Measurements from ENCODE around the gene KHDC1L. TPM values are rescaled to one million over a fixed set of nuclear protein-coding genes. Genes with fewer than 3 reads are reported as not detected.
"Not testable (repeated sequence)": the region's sequence is repeated elsewhere in the genome, so short reads cannot be mapped to it uniquely, and the experiment has no call there.

Gene KHDC1L
- total and polyA plus RNA-seq, 2 experiments from 2014 or later = not detected

GRCh38 chr6:73194744-73195143, 30.6 kb downstream of the KHDC1L start:
- H3K4me3 Mint-ChIP-seq = no peak overlapping the region
- H3K9me2 ChIP-seq (ENCODE audit: insufficient read depth) = no peaks in the 10 kb centered on the region
- no peak overlapping the region for H3K27ac Mint-ChIP-seq
- H2AFZ ChIP-seq = peak overlapping the region; percentile 57; the same call in 1 of the 2 replicates
- H3K4me1 ChIP-seq (ENCODE audit: insufficient read depth) = peaks cover 25% of the 10 kb centered on the region
- H3K36me3 ChIP-seq (ENCODE audit: insufficient read depth) = no peaks in the 10 kb centered on the region
- H3K27ac ChIP-seq (ENCODE audit: low read depth) = no peak overlapping the region
- H3K27me3 ChIP-seq (ENCODE audit: insufficient read depth) = no peaks in the 10 kb centered on the region
- H3K4me3 ChIP-seq = no peak overlapping the region
- H3K36me3 Mint-ChIP-seq (ENCODE audit: low read depth) = no peaks in the 10 kb centered on the region
- no peak for TF ChIP-seq CTCF (conservative IDR thresholded peaks at IDR 0.05; ENCODE audit: low read depth in 2 of 2)
- no peak for TF ChIP-seq STAT1 (IDR thresholded peaks at IDR 0.05; ENCODE audit: unreplicated experiment)
- no peak for TF ChIP-seq POLR2AphosphoS5 (IDR thresholded peaks at IDR 0.05; ENCODE audit: low read depth)
- TF ChIP-seq ZNF331 (CRISPR knock-in tag; IDR thresholded peaks at IDR 0.05; ENCODE audit: low read depth) = no peak
- TF ChIP-seq JUNB (IDR thresholded peaks at IDR 0.05; ENCODE audit: unreplicated experiment) = no peak
- no peak for TF ChIP-seq EZH2phosphoT487 (IDR thresholded peaks at IDR 0.05; ENCODE audit: unreplicated experiment)
- H3K4me1 Mint-ChIP-seq = peaks cover 33% of the 10 kb centered on the region
- DNase-seq (ENCODE audit: low spot score) = no peak
- ATAC-seq = no peak
- H3K4me2 ChIP-seq = no peak overlapping the region
- H3K79me2 ChIP-seq (replicated peaks; ENCODE audit: insufficient read depth) = no peaks in the 10 kb centered on the region
- H3K27me3 Mint-ChIP-seq (ENCODE audit: insufficient read depth, low read depth, poor library complexity) = peaks cover 4% of the 10 kb centered on the region
- no peaks in the 10 kb centered on the region for H4K20me1 ChIP-seq (replicated peaks; ENCODE audit: insufficient read depth)
- H3F3A ChIP-seq (replicated peaks; ENCODE audit: low read depth) = no peaks in the 10 kb centered on the region
- no peaks in the 10 kb centered on the region; the same call in 2 of the 3 replicates for H3K9me3 Mint-ChIP-seq

- H3K4me1 ChIP-seq (ENCODE audit: insufficient read depth) = peaks cover 13% of the 10 kb centered on the region
- H3K9me3 Mint-ChIP-seq; H3K27me3 ChIP-seq (ENCODE audit: insufficient read depth); H3K27ac Mint-ChIP-seq; H3K79me2 ChIP-seq (replicated peaks; ENCODE audit: insufficient read depth); H3K9me2 ChIP-seq (ENCODE audit: insufficient read depth); DNase-seq (ENCODE audit: low spot score); H3K27ac ChIP-seq (ENCODE audit: low read depth); H3K36me3 Mint-ChIP-seq (ENCODE audit: low read depth); H3K36me3 ChIP-seq (ENCODE audit: insufficient read depth); ATAC-seq; H2AFZ ChIP-seq; H3K27me3 Mint-ChIP-seq (ENCODE audit: insufficient read depth, low read depth, poor library complexity); H3K4me3 Mint-ChIP-seq; H3K4me2 ChIP-seq; H3F3A ChIP-seq (replicated peaks; ENCODE audit: low read depth); H3K4me3 ChIP-seq; H4K20me1 ChIP-seq (replicated peaks; ENCODE audit: insufficient read depth): not testable (repeated sequence)
- peaks cover 21% of the 10 kb centered on the region for H3K4me1 Mint-ChIP-seq
These were observed 32.0 kb downstream of the KHDC1L start for GRCh38 chr6:73193302-73193701.

- no peaks in the 10 kb centered on the region for H3K9me3 Mint-ChIP-seq
- no peak for ATAC-seq
- no peak overlapping the region for H3K27ac Mint-ChIP-seq
- no peaks in the 10 kb centered on the region for H3K79me2 ChIP-seq (replicated peaks; ENCODE audit: insufficient read depth)
- H3K4me1 Mint-ChIP-seq = peaks cover 12% of the 10 kb centered on the region; the same call in 2 of the 3 replicates
- no peaks in the 10 kb centered on the region for H3F3A ChIP-seq (replicated peaks; ENCODE audit: low read depth)
- no peaks in the 10 kb centered on the region for H3K27me3 Mint-ChIP-seq (ENCODE audit: insufficient read depth, low read depth, poor library complexity)
- H3K27me3 ChIP-seq (ENCODE audit: insufficient read depth) = no peaks in the 10 kb centered on the region
- no peaks in the 10 kb centered on the region for H4K20me1 ChIP-seq (replicated peaks; ENCODE audit: insufficient read depth)
- no peak for TF ChIP-seq NANOG (IDR thresholded peaks at IDR 0.05; ENCODE audit: borderline replicate concordance)
- no peaks in the 10 kb centered on the region for H3K36me3 ChIP-seq (ENCODE audit: insufficient read depth)
- 0 out of 2 replicates have a peak, but pooled peaks cover 2% of the 10 kb centered on the region for H3K4me1 ChIP-seq (ENCODE audit: insufficient read depth)
- no peak overlapping the region for H3K4me3 ChIP-seq
- H2AFZ ChIP-seq = no peak overlapping the region
- H3K27ac ChIP-seq (ENCODE audit: low read depth) = no peak overlapping the region
- no peaks in the 10 kb centered on the region for H3K36me3 Mint-ChIP-seq (ENCODE audit: low read depth)
- H3K9me2 ChIP-seq (ENCODE audit: insufficient read depth) = no peaks in the 10 kb centered on the region
- H3K4me3 Mint-ChIP-seq = no peak overlapping the region
- H3K4me2 ChIP-seq = no peak overlapping the region
- no peak for DNase-seq (ENCODE audit: low spot score)
These were observed 43.2 kb downstream of the KHDC1L start for GRCh38 chr6:73182021-73182607.
